IPS DF 4.7 (cell line): ENCODE data around the gene CHST15.

Source experiments
- DNase-seq: peaks from one replicate; pipeline ENCODE4 v3.0.0-alpha.2; 2013; ENCODE audit warnings: low spot score; ENCODE audit errors: extremely low read depth

CHST15 gene

DNA sequence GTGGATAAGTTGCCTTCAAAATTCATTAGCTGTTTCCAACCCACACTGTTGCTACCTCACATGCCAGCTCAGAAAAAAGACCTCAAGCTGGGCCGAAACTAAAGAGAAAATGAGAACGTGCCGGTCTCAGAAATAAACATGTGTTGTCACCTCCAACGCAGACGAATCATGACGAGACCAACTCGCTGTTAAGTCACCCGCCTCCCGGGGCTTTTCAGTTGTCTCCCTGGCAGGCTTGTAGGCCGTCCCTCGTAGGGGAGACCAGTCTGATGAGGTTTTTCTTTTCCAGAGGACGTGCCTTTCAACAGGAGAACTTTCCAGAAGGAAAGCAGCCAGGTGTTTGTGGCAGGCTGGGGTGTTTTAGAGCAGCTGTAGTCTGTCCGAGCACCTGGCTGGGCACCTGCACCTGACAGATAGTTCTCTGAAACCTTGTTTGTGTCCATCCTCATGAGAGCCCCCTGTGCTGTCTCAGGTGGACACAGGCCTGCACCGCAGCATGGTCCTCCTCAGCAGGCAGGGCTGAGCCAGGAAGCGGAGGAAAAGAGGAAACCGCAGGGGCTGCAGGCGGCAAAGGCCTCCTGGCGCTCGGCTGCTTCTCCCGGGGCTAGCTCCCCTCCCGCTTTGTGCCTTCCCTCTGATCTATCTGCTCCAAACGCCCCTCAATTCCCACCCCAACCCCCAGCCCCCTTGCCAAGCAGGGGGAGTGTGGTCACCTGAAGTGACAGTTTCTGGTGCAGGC is 78.8 kb downstream of the CHST15 start:
- DNase-seq, result no peak

DNA sequence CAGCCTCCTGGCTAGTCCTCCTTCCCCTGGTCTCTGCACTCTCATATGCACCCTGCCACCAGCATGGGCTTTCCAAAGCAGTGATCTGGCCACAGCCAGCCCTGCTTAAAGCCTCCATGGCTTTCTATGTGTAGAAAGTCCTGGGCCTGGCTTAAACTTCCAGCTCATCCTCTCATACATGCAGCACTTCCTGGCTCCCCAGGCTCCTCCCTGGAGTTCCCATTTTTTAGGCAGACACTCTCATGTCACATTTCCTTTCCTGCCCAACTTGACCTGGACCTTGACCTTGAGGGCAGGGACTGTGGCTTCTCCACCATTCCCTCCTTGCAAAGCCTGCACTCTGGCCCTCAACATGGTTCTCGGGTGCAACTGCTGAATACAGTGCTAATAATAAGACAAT is 79.5 kb downstream of the CHST15 start:
- no peak for DNase-seq

DNA sequence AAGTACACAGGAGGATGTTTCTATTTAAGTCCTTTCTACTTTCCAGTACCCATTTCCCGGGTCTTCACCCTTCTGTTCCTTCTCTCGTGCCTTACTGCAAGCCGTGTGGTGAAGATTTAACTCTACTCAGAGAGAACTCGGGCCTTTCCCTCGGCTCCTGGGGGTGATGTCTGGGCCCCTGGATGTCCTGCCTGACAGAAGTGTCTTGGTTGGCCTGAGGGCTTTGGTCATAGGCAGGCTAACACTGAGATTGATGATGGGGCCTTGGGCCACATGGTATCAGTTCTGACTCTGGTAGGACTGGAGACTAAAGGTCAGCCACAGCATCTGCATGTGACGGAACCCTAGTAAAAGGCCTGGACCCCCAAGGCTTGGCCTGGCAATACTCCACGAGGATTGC is 80.4 kb downstream of the CHST15 start:
- DNase-seq, result no peak

DNA sequence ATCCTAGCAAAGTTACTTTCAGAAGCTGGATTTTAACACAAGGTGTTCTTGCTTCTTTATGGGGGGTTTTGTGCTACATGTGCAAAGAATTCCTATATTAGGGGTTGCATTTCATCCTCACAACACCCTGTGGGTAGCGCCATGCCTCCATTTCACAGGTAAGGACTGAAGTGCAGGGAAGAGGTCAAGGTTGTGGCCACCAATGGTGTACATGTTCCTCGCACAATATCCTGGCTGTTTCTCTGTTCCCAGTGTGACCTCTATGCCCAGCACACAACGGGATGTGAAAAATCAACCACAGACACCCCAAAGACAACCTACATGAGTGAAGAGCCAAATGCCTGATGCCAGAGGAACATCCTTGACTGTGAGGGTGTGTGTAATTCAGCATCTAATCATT is 80.8 kb downstream of the CHST15 start:
- DNase-seq, result no peak

DNA sequence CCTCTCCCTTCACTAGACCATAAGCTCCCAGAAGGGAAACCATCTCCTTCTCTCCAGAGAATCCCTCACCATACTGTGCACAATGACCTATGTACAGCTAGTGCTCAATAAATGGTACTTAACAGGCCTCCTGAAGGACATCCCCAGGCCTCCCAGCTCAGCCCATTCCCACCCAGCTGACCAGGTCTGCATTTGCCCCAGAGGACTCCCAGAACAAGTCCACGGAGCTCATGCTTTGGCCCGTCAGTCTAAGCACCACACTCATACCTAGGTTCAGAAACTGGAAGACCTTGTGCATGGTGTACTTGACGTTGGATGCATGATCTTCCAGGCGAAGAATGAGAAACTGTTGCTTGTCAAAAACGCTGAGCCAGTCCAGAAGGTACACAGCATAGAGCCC is 81.3 kb downstream of the CHST15 start:
- DNase-seq, result no peak

DNA sequence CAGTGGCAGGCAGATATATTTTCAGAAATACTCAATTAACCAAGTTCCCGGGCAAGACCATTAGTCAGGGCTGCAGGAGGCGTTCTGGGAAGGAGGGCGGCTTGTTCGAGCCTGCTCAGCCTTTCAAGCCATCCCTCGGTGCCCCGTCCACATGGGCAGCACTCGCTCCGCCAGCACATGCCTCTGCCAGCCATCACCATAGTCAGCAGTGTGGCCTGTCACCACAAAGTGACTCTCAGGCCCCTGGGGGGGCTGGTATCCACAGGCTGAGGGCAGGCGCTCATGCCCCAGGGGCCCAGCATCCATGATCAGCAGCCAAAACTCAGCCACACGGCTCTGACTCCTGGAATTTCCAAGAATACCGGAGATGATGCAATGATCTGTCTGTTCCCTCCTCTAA is 81.9 kb downstream of the CHST15 start:
- no peak for DNase-seq

DNA sequence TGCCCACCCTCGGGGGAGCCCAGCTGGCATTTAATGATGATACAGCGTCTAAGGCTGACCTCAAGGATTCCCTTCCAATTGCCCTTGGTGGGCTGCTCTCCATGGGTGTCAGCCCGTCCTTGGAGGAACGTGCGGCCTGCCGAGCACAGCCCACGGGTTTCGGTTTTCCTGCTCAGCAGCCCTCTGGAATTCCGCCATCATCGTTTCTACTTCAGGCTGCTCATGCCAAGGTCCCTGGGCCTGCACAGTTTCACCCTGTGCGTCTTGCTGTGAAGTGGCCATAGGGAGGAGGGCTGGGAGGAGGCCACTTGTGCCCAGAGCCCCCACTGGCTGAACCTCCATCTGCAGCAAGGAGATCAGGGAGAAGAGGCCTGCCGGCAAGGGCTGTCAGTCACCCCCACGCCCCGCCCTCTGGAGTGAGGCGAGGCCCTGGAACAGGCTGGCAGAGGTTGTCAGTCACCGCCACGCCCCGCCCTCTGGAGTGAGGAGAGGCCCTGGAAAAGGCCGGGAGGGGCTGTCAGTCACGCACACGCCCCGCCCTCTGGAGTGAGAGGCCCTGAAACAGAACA is 82.8 kb downstream of the CHST15 start:
- DNase-seq, result no peak

DNA sequence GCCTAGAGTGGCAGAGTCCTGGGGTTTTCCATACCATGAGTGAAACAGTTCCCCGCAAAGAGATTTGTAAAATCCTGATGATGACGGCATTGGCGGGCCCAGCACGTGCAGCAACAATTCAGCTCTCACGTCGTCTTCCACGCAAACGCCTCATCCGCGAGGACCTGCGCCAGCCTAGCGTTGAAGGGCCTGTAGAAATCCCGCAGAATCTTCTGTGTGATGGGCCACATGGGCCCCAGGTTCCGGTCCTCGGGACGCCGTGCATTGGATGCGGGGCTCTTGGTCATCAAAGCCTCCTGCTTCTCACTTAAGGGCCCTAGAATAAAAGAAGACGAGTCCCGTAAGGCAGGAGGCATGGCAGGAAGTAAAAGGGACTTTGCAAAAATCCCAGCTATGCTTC is 83.4 kb downstream of the CHST15 start:
- DNase-seq, result no peak

DNA sequence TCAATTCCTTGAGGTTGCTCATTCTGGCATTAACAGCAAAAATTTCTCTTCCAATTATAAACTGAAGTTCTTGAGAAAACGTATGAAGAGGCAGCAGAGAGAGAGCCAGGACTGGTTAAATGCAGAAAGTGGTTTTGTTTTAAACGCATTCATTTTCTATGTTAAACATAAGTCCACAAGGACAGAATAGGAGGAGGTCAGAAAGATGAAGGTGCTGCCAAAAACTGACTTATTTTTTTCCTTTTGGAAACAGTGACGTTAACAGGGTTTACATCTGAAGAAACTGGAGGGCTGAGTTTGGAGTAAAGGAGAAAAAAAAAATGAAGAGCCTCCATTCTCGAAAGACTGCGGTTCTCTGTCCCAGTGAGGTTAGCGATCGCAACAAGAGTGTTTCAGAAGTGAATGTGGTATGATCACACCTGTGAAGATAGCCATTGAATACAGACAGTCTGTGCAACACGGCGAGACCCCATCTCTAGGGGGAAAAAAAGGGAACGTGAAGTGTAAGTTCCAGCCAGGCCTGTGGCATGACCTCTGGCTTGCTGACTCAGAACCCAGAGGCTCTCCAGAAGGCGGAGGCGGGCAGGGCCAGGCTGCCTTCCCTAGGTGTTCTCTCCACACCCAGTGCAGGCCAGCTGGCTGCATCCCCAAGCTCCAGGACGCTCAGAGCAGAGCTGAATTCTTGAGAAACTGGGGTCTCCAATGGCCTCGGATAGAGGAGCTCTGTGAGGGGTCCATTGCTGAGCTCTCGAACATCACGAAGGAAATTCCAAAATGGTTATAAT is 84.0 kb downstream of the CHST15 start:
- no peak for DNase-seq

DNA sequence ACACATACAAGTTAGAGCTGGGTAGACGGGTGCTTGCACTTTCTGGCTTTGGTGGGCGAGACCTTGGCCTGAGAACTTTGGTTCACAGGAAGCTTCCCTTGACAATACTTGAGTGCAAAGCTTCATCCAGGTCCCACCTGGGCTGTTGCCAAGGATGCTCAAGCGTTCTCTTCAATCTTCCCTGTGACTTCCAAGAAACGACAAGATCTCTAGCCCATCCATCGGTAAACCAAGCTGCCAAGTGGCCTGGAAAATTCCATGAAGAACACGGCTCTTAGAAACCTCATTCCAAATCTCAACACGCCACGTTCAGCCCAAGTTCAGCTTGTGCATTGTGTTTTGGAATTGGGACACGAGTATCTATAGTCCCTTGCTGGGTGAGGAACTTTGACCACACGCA is 84.7 kb downstream of the CHST15 start:
- DNase-seq, result no peak

DNA sequence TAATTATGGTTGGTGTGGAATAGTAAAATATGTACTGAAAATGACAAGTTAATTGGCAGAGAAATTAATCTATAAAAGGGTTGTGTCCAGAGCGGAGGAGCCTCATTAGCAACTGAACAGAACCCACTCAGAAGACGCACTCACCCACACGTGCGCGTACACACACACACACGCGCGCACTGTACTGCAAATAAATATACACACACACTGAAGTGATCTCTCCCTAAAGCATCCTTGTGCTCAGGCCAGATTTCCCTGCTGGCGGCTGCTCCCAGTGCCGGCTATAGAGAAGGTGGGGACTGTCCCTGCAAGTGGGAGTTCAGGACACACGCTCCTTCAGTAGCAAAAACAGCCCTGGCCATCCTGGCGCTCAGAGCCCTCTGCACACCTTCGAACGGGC is 85.2 kb downstream of the CHST15 start:
- DNase-seq, result no peak

DNA sequence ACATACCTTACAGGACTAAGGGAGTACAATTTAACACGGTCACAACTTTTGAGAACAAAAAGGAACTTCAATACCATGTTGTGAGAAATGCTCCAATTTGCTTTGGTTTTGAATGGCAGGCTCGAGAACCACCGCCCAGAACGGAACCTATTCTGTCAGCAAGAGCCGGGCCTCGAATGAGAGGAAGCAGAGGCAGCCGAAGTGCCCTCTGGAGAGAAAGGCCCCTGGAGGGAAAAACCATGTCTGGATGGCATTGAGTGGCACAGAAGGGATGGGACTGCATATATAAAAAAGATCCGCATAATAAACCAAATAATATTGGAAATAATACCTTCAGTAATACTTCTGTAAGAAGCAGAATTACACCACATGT is 85.6 kb downstream of the CHST15 start:
- no peak for DNase-seq

DNA sequence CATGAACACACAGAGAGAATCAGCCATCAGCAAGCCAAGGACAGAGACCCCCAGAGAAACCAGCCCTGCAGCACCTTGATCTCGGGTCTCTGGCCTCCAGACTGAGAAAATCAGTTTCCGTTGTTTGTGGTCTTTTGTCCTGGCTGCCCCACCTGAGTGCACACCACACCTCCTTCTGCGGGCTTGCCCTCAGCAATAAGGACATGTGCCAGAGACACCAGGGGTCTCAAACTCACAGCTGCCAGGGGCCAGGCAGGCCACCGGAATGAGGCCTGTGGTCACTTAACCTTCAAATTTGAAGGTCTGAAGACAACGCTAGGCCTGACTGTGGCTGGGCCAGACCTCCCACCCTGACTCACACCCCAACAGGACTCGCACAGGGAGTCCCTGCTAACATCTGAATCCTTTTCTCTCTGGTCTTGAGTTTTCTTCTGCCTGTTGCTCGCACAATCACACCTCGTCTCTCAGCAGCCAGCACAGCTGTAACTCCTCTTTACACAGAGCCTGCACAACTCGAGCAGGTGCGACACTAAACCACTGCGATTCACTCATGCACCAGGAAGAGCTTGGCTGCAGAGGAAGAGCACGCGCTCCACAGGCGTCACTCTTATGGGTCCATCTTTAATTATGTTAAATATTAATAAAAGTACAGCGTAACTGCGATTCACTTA is 86.2 kb downstream of the CHST15 start:
- DNase-seq, result no peak

DNA sequence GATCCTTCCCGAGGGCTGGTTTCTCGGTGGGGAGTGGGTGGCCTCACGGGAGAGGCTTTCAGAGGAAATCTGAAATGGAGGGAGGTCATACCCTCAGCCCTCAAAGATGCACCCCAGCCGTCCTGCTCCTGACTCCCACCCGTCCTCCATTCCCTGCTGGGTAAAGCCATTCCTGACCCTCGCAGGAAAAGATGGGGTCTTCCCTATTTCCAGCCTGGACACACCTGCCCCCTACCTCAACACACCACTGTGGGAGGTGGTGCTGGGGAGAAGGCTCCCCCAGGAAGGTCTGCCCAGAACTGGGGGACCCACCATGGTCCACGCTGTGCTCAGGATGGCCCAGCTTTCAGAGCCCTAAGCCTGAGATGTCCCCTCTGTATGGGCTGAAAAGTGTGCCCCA is 86.9 kb downstream of the CHST15 start:
- DNase-seq, result no peak

DNA sequence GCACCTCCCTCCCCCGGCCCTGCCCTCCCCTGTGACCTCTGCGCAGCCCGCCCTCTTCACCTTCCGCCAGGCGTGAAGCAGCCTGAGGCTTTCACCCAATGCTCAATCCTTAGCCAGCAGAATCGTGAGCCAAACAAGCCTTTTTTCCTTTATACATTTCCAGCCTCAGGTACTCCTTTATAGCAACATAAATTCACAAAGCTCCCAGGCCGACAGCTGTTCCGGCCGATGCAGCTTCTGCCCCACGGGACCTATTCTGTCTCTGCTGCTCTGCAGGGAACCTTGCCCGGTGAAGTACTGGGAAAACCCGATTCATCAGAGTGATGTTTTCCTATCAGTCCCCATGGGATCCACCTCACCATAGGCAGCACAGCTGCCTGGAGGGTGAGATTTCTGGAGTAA is 87.4 kb downstream of the CHST15 start:
- DNase-seq, result no peak

DNA sequence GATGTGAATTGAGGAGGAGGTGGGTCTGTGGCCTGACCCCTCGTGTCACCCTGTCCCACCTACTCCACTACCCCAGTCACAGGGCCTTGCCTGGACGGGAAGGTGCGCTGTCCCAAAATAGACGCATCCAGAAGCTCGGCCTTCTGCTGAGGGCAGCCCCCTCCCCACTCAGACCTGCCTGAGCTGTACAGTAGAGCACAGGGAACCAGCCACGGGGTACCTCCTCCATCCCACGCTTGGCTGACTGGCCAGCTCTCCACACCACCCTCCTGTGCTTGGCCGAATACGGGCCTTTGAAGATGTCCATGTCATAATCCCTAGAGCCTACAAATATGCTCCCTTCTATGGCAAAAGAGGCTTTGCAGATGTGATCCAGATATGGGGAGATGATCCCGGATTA is 88.3 kb downstream of the CHST15 start:
- DNase-seq, result no peak

DNA sequence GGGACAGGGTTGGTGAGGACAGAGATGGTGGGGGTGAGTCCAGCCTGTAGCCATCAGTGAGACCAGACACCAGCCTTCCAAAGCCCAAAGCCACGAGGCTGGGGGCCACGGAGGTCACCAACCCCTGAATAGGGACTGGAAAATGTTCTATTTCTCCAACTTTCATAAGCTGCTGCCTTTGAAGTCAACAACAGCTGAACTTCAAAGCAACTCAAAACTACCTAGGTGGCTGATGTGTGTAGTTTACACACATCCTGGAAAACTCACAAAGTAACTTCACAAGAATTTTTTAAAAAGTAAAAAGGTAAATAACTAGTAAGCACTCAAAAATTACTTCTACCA is 88.8 kb downstream of the CHST15 start:
- no peak for DNase-seq

DNA sequence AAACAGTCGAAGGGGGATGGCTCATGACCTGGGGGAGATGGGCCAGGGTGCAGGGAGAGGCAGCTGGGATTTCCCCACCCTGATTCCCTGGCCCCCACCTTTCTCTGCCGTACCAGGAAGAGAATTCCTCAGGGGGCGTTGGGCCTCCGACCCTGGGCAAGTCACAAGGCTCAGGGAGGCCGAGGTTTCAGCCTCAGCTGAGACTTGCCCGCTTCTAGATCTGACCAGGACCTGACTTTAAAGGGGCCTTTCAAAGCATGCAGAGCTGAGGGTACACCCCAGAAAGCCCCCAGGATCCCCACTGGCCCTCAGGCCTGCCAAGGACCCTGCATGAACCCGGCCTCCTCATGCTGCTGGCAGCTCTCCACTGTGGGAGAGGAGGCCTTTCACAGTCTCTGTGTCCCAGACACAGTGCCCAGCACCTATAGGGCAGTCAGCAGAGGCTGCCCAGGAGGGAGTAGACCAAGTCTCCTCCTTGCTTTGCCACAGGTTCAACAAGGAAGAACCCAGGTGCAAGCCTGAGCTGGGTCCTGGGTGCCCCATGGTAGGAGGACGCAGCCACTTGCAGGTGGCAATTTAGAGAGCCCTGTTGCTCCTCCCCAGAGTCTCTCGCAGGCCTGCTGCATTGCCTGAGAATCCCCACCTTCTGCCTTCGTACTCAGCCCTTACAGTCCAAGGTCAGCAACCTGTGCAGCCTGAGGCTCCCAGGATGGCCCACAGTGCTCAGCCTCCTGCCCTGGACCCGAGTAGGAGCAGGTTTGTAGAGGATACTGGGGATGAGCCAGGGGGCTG is 89.3 kb downstream of the CHST15 start:
- no peak for DNase-seq

DNA sequence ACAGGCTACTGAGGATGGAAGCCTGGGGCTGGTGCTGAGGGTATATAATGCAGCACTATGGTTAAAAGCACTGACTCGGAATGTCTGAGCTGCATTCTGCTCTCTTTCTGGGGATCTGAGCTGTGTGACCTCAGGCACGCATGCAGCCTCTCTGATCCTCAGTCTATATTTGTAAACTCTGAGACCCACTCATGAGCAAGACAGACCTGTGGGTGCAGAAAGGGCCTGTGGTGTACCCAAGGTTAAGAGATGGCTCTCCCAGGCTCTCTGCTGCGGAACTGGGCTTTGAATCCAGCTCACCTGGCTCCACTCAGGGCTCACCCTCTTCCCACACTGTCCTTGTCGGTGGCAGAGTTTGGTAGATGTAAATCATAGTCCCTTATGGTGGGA is 89.9 kb downstream of the CHST15 start:
- DNase-seq, result no peak

DNA sequence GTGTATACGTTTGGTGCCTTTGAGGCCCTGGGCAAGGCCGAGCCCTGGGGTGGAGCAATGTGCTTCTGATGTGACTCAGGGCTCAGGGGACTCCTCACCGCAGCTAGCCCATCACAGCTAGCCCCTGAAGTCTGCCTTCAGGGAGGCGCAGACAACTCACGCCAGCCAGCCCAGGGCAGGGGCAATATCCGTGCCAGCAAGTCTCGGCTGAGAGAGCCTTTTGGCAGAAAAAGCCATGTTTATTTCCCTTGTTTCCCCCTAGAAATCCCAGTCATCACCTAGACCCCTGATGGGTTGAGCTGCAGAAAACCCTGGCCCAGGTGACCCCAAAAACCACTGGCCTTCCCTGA is 90.4 kb downstream of the CHST15 start:
- DNase-seq, result no peak

DNA sequence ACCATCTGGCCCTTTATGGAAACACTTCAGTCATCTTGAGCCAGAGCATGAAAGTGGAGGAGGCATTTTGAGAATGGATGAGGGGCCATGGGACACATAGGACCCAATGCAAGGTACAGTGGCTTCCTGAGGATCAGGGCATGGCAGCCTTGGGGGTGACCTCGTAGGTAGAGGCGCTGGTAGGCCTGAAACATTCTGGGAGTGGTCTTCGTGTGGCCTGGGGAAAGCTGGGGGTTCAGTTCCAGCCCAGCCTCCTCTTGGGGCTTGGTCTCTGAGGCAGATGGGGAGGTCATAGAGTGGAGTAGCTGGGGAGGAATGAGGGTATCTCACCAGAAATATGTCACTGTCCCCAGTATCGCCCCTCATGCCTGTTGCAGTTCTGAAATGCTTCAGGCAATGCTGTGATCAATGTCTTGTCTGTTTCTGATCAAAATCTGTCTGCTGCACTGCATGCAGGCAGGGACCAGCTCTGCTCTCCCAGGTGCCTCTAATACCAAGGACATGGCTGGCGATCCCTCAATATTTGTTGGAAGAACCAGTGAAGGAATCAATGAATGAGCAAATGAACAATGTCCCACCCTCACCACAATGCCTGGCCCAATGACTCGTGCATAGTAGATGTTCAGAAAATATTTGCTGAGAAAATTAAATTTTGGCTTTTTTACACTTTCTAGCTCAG is 90.9 kb downstream of the CHST15 start:
- DNase-seq, result no peak
